ENCODE results near the gene CNTNAP2.

Gene CNTNAP2

GRCh38 chr7:147567043-147567442, 1450.4 kb downstream of the CNTNAP2 start:
- no peak for DNase-seq (ENCODE audit: low spot score)
- no peak for TF ChIP-seq CTCF (IDR thresholded peaks at IDR 0.05; ENCODE audit: extremely low read depth, missing control alignments)

GRCh38 chr7:147569116-147569913, 1452.7 kb downstream of the CNTNAP2 start:
- TF ChIP-seq CTCF (IDR thresholded peaks at IDR 0.05; ENCODE audit: extremely low read depth, missing control alignments): no peak
- DNase-seq (ENCODE audit: low spot score): no peak

GRCh38 chr7:147570390-147570789, 1453.8 kb downstream of the CNTNAP2 start:
- no peak for TF ChIP-seq CTCF (IDR thresholded peaks at IDR 0.05; ENCODE audit: extremely low read depth, missing control alignments)
- DNase-seq (ENCODE audit: low spot score): no peak

- TF ChIP-seq CTCF (IDR thresholded peaks at IDR 0.05; ENCODE audit: extremely low read depth, missing control alignments): no peak
- no peak for DNase-seq (ENCODE audit: low spot score)
These were observed 1455.0 kb downstream of the CNTNAP2 start for GRCh38 chr7:147571436-147572185.

GRCh38 chr7:147578196-147578595, 1461.6 kb downstream of the CNTNAP2 start:
- no peak for DNase-seq (ENCODE audit: low spot score)

GRCh38 chr7:147579148-147579547, 1462.5 kb downstream of the CNTNAP2 start:
- no peak for TF ChIP-seq CTCF (IDR thresholded peaks at IDR 0.05; ENCODE audit: extremely low read depth, missing control alignments)
- no peak for DNase-seq (ENCODE audit: low spot score)

More at GRCh38 chr7:147578196-147578595, 1461.6 kb downstream of the CNTNAP2 start:
- no peak for TF ChIP-seq CTCF (IDR thresholded peaks at IDR 0.05; ENCODE audit: extremely low read depth, missing control alignments)

GRCh38 chr7:147584771-147585193, 1468.2 kb downstream of the CNTNAP2 start:
- TF ChIP-seq CTCF (IDR thresholded peaks at IDR 0.05; ENCODE audit: extremely low read depth, missing control alignments): no peak
- no peak for DNase-seq (ENCODE audit: low spot score)
